HepG2 (cell line): ENCODE results near the gene ANKRD11. TPM values are rescaled to one million over a fixed set of nuclear protein-coding genes. Genes with fewer than 3 reads are reported as not detected.

Source experiments
- DRAP1 ChIP-seq: IDR thresholded peaks from 2 replicates; pipeline ENCODE4 v1.6.1; 2016; ENCODE audit warnings: missing genetic modification reagents, missing compliant biosample characterization
- E2F5 ChIP-seq: sonication (generic); formaldehyde crosslinking; conservative IDR thresholded peaks from 2 replicates; pipeline ENCODE4 v1.4.0; 2020; ENCODE audit warnings: missing genetic modification reagents
- FOXA3 ChIP-seq: IDR thresholded peaks from 2 replicates; pipeline ENCODE4 v1.6.1; 2016; ENCODE audit warnings: missing genetic modification reagents, missing compliant biosample characterization
- FUBP1 ChIP-seq: sonication (generic); formaldehyde crosslinking; IDR thresholded peaks from 2 replicates; pipeline ENCODE4 v1.5.1; 2020; ENCODE audit warnings: missing genetic modification reagents, mild to moderate bottlenecking, borderline replicate concordance
- HDAC1 ChIP-seq: sonication (generic); formaldehyde crosslinking; IDR thresholded peaks from 2 replicates; pipeline ENCODE4 v1.5.1; 2020; ENCODE audit warnings: mild to moderate bottlenecking, missing genetic modification reagents
- HNF1A ChIP-seq, 2 experiments: sonication (generic) in 1 of 2; formaldehyde crosslinking in 1 of 2; IDR thresholded peaks; 2 replicates each; pipeline versions ENCODE4 v1.4.0 to v1.6.1; 2016 to 2020; ENCODE audit warnings: borderline replicate concordance in 1 of 2, low read depth in 1 of 2, mild to moderate bottlenecking in 1 of 2, missing genetic modification reagents in 1 of 2
- NFYC ChIP-seq: IDR thresholded peaks from 2 replicates; pipeline ENCODE4 v1.6.1; 2016; ENCODE audit warnings: missing genetic modification reagents, missing compliant biosample characterization
- RBM22 ChIP-seq: fragments of 200-400 bp; formaldehyde crosslinking; optimal IDR thresholded peaks from 2 replicates; pipeline ENCODE3; 2017; ENCODE audit warnings: mild to moderate bottlenecking, low read length, moderate library complexity
- SMAD9 ChIP-seq: sonication (generic); formaldehyde crosslinking; IDR thresholded peaks from 2 replicates; pipeline ENCODE4 v1.5.1; 2020; ENCODE audit warnings: mild to moderate bottlenecking, missing genetic modification reagents
- SPEN ChIP-seq: sonication (generic); formaldehyde crosslinking; IDR thresholded peaks from 2 replicates; pipeline ENCODE4 v1.5.1; 2020; ENCODE audit warnings: low read depth, mild to moderate bottlenecking, missing genetic modification reagents
- TFE3 ChIP-seq: IDR thresholded peaks from 2 replicates; pipeline ENCODE4 v1.6.1; 2016
- ZBTB20 ChIP-seq: sonication (generic); formaldehyde crosslinking; IDR thresholded peaks from 2 replicates; pipeline ENCODE4 v1.8.1; 2023; ENCODE audit warnings: missing genetic modification reagents, low read depth, mild to moderate bottlenecking, borderline replicate concordance
- ZMYM4 ChIP-seq: sonication (generic); formaldehyde crosslinking; IDR thresholded peaks from 2 replicates; pipeline ENCODE4 v1.8.1; 2023; ENCODE audit warnings: mild to moderate bottlenecking, missing genetic modification reagents
- ZNF564 ChIP-seq: sonication (generic); formaldehyde crosslinking; IDR thresholded peaks from 2 replicates; pipeline ENCODE4 v1.8.1; 2023; ENCODE audit warnings: mild to moderate bottlenecking, missing genetic modification reagents
- ZNF605 ChIP-seq: sonication (generic); formaldehyde crosslinking; IDR thresholded peaks from 2 replicates; pipeline ENCODE4 v1.8.0; 2022; ENCODE audit warnings: mild to moderate bottlenecking, missing genetic modification reagents
- ZNF670 ChIP-seq: sonication (generic); formaldehyde crosslinking; IDR thresholded peaks from 2 replicates; pipeline ENCODE4 v1.8.0; 2022; ENCODE audit warnings: mild to moderate bottlenecking, missing genetic modification reagents, borderline replicate concordance
- ZNF770 ChIP-seq: sonication (generic); formaldehyde crosslinking; IDR thresholded peaks from 2 replicates; pipeline ENCODE4 v1.5.0; 2020; ENCODE audit warnings: mild to moderate bottlenecking, missing genetic modification reagents
- polyA plus RNA-seq, 8 experiments: library from polyadenylated mRNA; depleted of rRNA in 3 of 8; stranded (reverse) in 7 of 8; unstranded in 1 of 8; fragments of >200 nt; fragmentation: Illumina TruSeq in 4 of 8; extraction: Trizol in 4 of 8; gene quantifications; 2 replicates each; pipeline versions ENCODE4 v1.2.1 to v1.2.3, GENCODE V29; 2011 to 2016; ENCODE audit warnings: low read depth in 4 of 8, missing spikeins in 1 of 8, mixed read lengths in 1 of 8; ENCODE audit not compliant: insufficient read depth in 1 of 8
- total RNA-seq, 5 experiments: library from RNA; depleted of rRNA; stranded (reverse); fragments of >200 nt; fragmentation: Illumina TruSeq; extraction: Trizol; gene quantifications; 2 replicates each; pipeline ENCODE4 v1.2.3, GENCODE V29; 2016; ENCODE audit warnings: low read depth in 1 of 5

The ANKRD11 gene
- total and polyA plus RNA-seq, 2 of the 13 experiments (the other 11 are each of a cell fraction or from before 2014, with no cell fraction given) = 21.4 to 38.4 TPM

GRCh38 chr16:89322321-89323119, 167.8 kb downstream of the ANKRD11 start (continued):
- TF ChIP-seq HNF1A (IDR thresholded peaks at IDR 0.05; ENCODE audit: low read depth) (no peak), HNF1A (CRISPR knock-in tag; IDR thresholded peaks at IDR 0.05; ENCODE audit: borderline replicate concordance) (no peak), ZMYM4 (CRISPR knock-in tag) (no peak), ZNF605 (CRISPR knock-in tag) (no peak), TFE3 (CRISPR knock-in tag) (peak; percentile 48; the same call in 1 of the 2 replicates), SMAD9 (no peak), ZNF564 (CRISPR knock-in tag) (no peak), DRAP1 (no peak), ZNF670 (no peak), HDAC1 (CRISPR knock-in tag) (peak; percentile 29; the same call in 1 of the 2 replicates), FOXA3 (CRISPR knock-in tag) (no peak), ZNF770 (CRISPR knock-in tag) (no peak), RBM22 (peak; percentile 50), SPEN (CRISPR knock-in tag) (no peak), NFYC (CRISPR knock-in tag) (no peak; the same call in 1 of the 2 replicates), E2F5 (CRISPR knock-in tag) (no peak), FUBP1 (CRISPR knock-in tag) (no peak), ZBTB20 (CRISPR knock-in tag) (no peak)
